NCI-H187 (cell line): ENCODE measurements around the gene FAM241B.

Experiments used
- DNase-seq, 2 experiments: peaks; one replicate each; lab custom pipeline; 2025; lab: John Stamatoyannopoulos, UW

Gene FAM241B

DNA sequence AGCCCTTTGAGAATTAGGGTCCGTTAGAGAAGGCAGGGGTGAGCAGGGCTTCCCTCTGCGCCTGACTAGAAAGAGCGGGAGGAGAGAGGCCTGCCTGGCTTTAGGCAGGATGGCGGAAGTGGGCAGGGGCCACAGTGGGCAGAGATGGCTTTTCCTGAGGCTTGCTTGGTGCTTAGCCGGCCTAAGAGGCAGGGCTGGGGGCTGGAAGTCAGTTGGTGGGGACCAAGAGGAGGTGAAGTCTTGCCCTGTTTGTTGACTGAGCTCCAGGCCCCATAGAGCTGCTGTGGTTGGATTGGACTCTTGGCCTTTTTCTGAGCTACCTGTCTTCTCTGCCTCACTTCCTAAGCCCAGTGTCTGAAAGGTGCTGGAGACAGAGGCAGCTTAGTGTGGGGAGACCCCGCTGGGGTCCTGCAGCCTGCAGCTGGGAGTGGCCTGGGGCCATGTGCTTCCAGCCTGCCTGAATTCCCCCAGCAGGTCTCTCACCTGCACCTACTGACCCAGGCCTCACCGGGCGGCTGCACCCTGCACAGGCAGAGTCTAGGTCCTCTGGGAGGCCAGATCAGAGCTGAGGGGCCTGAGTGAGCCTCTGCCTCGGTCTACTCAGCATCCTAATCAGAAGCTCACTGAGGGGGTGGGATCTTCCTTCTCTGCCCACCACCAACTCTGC lies 4.8 kb downstream of the FAM241B start:
- DNase-seq = no peak

GRCh38 chr10:69635428-69636272 lies 5.6 kb downstream of the FAM241B start:
- no peak for DNase-seq

DNA sequence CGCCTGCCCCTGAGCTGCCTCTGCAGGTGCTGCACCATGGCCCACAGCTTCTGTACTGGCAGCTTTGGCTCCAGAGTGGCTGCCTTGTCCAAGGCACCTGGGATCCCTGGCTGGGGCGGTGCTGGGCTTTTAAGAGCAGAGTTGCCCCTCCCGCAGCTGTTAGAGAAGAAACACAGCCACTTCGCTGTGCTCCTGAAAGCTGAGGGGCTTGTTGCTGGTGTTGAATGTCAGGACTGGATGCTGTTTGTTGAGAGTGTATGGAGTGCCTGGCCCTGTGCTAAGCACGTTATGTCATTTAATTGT lies 6.2 kb downstream of the FAM241B start:
- DNase-seq = no peak

GRCh38 chr10:69636626-69637605 lies 6.9 kb downstream of the FAM241B start:
- no peak for DNase-seq

DNA sequence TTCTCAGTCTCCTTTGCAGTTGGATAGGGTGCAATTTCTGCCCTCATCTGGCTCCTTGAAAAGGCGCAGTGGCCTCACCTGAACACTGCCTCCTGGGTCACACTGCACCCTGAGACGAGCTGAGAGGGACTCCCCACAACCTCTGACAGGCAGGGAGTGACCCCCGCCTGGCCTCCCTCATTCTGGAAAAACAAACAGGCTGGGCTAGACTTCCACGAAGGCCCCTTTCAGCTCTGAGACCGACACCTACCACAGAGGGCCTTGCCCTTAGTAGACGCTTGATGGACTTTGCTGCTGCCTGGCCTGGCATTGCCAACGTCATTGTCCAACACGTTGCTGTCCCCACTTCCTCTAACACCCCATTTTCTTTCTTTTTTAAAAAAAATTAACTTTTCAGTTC lies 8.6 kb downstream of the FAM241B start:
- DNase-seq = no peak

GRCh38 chr10:69639291-69640195 lies 9.5 kb downstream of the FAM241B start:
- no peak for DNase-seq

DNA sequence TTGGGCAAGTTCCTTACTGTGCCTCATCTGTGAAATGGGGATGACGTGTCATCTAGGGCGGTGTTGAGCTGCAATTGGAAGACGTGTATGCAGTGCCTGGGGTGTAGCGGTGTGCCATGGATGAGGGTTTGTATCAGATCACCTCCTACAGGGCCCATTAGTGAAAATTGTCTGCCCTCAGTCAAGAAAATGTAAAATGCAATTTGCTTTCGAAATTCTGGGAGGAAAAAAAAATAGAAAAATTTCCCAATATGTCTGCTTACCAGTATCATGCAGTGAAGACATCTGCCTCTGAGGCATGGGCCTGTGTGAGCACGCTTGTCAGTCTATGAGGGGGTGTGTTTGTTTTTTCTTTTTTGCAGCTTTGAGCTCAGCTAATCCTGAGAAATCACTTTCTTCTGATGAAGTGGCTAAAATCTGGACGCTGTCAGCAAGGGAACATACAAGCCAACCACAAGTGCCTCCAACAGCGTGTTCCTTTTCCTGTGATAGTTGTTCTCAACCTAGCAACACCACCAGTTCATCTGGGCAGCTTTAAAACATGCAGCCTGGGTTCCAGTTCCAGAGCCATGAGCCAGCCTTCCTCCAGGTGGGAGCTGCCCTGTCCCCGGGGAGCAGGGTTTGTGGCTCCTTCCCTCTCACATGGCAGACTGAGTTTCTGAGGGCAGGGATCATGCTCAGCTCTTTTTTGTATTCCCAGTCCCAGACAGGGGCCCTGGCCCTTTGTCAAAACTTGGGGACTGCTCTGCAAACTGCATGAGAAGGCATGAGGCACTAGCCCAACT lies 10.3 kb downstream of the FAM241B start:
- DNase-seq = no peak

GRCh38 chr10:69641261-69641980 lies 11.4 kb downstream of the FAM241B start:
- no peak for DNase-seq

DNA sequence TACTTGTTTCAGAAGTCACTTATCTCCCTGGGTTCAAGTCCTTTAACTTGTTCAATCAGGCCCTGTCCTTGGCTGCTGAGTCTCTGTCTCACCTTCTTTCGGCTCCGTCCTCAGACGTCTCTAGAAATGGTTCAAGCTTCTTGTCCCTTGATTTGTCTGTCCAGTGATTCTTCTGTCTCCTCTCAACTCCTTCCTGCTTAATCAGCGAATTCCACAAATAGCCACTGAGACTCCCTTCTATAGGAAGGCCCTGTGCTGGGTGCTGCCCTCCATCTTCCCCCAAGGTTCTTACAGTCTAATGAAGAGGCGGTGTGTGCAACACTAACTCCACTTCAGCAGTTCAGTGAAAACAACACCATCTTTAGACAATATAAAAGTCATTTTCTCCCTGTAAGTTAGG lies 12.7 kb downstream of the FAM241B start:
- no peak for DNase-seq

DNA sequence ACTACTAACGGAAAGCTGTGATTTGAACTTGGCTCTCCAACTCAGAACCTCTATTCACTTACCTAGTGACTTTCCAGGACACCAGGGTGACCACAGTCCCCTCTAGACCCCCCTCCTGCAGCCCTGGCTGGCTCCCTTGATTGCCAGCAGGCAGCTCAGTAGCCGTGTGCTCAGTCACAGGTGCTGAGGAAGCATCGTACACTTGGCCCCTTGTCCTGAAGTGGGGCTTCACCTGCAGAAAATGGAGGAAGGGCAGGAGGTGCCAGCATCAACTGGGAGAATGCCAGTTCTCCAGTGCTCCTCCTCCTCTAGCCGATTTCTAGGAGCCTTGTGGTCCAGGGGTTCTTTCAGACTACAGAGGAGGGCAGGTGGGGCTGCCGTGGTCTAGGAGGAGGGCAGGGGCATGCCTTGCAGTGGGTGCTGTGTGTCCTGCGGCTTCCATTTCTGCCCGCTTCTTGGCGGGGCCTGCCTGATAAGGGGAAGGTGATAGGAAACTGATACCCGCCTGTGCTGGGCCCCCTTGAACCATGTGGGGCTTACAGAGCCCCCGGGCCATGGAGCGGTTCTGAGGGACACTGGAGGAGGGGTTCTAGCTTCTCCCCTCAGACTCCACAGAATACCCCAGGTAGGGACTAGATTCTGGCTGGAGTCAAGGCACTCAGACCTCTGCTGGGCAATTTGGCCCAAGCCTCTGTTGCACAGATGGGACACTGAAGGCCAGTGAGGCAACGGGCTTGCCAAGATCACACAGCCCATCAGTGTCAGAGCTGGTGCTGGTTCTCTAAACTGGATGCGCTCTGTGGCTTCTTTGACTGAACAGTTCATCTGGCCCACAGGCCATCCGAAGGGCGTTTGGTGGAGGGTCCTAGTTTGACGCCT lies 14.0 kb downstream of the FAM241B start:
- no peak for DNase-seq

DNA sequence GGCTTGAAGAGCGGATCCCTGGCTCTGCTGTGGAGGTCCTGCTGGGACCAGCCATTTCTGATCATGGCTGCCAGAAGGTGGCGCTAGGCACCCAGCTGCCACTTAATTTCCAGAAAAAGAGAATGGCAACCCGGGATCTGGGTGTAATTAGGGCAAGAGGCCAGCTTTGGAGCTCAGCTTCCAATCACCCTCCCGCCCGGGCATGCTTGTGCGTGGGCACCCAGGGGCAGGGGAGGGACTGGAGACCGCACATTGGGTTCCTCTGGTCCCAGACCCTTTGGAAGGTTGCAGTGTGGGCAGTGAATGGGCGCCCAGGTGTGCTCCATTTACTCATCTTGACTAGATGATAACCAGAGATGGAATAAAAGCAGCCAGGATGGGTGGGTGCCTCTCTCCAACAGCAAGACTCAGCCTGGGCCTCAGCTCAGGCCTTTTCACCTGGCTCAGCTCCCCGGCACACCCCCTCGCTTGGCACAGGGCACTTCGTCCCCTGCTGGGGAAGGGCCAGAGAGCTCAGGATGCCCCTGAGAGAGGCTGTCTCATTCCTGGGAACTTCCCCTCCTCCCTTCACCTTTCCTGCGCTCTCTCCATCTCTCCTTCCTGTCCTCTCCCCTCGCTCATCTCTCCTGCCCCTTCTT lies 14.7 kb downstream of the FAM241B start:
- DNase-seq = peak in 1 of 2 experiments; percentile 2

GRCh38 chr10:69645296-69646184 lies 15.5 kb downstream of the FAM241B start:
- DNase-seq = no peak

DNA sequence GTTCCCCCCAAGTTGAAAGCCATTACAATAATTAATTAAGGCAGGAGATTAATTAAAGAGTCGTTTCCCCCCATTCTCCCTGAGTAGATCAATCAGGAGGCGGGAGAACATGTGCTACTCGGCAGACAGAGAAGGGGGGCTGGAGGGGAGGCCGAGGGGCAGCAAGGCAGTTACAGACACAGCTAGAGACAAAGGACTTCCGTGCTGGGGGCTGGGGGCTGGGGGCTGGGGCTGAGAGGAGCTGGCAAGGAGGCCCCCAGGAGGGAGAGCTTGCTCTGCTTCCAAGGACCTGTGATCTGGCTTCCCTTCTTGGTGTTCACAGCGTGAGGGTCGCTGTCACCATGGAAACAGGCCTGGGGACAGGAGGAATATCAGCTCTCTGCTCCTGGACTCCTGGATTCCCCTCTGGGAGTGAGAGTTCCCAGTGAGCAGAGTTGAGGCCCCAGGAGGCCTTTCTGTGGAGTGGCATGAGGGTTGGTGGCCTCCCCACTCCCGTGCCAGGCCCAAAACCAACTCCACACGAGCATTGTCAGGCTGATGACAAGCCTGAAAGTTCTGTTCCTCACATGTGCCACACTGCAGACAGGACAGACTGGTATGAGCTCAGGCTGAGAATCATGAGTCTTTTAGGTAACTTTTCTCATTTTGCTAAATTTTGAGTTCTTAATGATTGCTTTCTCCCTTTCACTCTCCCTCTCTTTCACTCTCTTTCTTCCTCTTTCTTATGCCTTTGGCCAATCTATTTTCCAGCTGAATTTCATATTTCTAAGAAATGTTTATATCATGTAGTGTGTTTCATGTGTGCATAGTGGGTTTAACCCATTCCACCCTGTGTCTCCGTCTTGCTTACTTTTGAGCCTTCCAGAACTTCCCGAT lies 16.4 kb downstream of the FAM241B start:
- no peak for DNase-seq

DNA sequence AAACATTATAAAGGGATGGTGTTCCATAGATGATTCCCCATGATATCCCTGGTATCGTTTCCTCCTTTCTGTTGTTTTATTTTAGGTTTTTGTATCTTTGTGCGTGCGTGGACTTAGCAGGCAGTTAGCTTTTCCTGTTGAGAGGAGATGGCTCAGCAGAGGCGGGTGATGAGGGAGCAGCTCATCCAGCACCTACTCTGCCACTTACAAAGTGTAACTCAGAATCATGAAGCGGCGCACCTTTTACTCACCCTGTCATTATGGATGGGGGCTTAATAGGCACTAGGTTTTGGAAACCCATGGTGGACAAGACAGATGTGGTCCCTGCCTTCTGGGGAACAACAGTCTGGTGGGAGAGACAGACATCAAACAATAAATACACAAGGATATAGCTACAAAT lies 17.1 kb downstream of the FAM241B start:
- no peak for DNase-seq

DNA sequence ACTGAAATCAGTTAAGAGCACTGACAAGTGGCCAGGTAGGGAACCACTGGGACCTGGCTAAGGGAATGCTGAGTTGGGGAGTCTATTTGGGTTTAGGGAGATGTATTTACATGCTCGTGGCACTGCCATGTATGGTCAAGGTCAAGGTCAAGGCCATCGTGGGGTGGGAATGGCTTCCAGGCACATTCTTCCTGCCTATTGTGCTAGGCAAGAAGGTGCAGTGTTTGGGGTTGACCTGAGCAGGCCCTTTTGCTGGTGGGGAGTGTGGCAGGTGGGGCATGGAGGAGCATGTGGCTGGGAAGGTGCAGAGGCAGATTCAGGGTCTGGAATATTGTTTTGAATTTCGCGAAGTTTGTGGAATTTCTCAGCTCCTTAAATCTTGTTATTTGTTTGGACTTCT lies 17.8 kb downstream of the FAM241B start:
- no peak for DNase-seq

DNA sequence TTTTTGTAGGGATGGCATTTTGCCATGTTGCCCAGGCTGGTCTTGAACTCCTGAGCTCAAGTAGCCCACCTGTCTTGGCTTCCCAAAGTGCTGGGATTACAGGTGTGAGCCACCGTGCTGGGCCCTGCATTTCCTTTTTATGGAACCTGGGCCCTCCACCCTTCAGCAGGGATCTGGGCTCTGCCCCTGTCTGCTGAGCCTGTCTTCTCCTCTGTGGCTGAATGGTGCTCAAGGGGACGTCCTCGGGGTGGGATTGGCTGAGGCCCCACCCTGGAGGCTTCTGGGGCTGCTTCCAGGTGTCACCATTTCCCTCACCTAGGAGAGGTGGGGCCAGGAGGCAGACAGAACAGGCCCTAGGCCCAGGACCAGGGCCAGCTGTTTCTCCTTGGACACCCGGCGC lies 18.4 kb downstream of the FAM241B start:
- no peak for DNase-seq
